SK-N-SH (cell line): ENCODE measurements around the gene MYADML2. TPM values are rescaled to one million over a fixed set of nuclear protein-coding genes. Genes with fewer than 3 reads are reported as not detected.

ENCODE experiments used
- CTCF ChIA-PET: fragments of 300-600, 350-600 bp; formaldehyde crosslinking; extraction: SDS; loops from one replicate; lab custom pipeline; 2021; lab: Yijun Ruan, JAX
- POLR2A ChIA-PET: fragments of 350-600 bp; sonication (Branson Sonifier 250); formaldehyde crosslinking; extraction: SDS; loops from one replicate; lab custom pipeline; 2020; ENCODE audit warnings: antibody characterized with exemption, inconsistent platforms; lab: Yijun Ruan, JAX
- DNase-seq: peaks from one replicate; pipeline ENCODE4 v3.0.0; 2012
- H2AFZ ChIP-seq: fragments of 200-600 bp; sonication (generic); 2 replicates; pipeline ENCODE4 v1.8.1; 2016; ENCODE audit warnings: antibody characterized with exemption, mild to moderate bottlenecking, low read depth
- H3F3A ChIP-seq: fragments of 200-600 bp; sonication (generic); replicated peaks from 2 replicates; pipeline ENCODE3; 2016; ENCODE audit warnings: antibody characterized with exemption, mild to moderate bottlenecking; ENCODE audit not compliant: insufficient read depth
- H3K27ac ChIP-seq, 2 experiments: fragments of 200-500 bp in 1 of 2; fragments of 200-600 bp in 1 of 2; sonication (Bioruptor generic) in 1 of 2; sonication (generic), shearing (Covaris generic) in 1 of 2; 2 replicates each; pipeline versions ENCODE4 v1.5.1 to v1.6.1; 2014 to 2016; ENCODE audit warnings: low read depth in 2 of 2, inconsistent platforms in 1 of 2, low read length in 1 of 2, mild to moderate bottlenecking in 1 of 2, mixed read lengths in 1 of 2
- H3K27me3 ChIP-seq: fragments of 200-600 bp; sonication (generic), shearing (Covaris generic); 2 replicates; pipeline ENCODE4 v1.6.1; 2016; ENCODE audit warnings: mixed run types; ENCODE audit not compliant: insufficient read depth
- H3K36me3 ChIP-seq, 2 experiments: fragments of 200-500 bp in 1 of 2; fragments of 200-600 bp in 1 of 2; sonication (Bioruptor generic) in 1 of 2; sonication (generic) in 1 of 2; replicated peaks in 1 of 2; 2 replicates each; pipeline versions ENCODE3 to v1.5.1; 2014 to 2016; ENCODE audit warnings: low read length in 1 of 2, mild to moderate bottlenecking in 1 of 2; ENCODE audit not compliant: insufficient read depth in 2 of 2, control insufficient read depth in 1 of 2
- H3K4me1 ChIP-seq, 2 experiments: fragments of 200-500 bp in 1 of 2; fragments of 200-600 bp in 1 of 2; sonication (Bioruptor generic) in 1 of 2; sonication (generic), shearing (Covaris generic) in 1 of 2; 2 replicates each; pipeline versions ENCODE4 v1.5.1 to v1.6.1; 2014 to 2016; ENCODE audit warnings: low read depth in 1 of 2, low read length in 1 of 2, mixed run types in 1 of 2; ENCODE audit not compliant: insufficient read depth in 2 of 2, control insufficient read depth in 1 of 2
- H3K4me2 ChIP-seq: fragments of 200-600 bp; sonication (generic), shearing (Covaris generic); 2 replicates; pipeline ENCODE4 v1.6.1; 2017; ENCODE audit warnings: mixed run types
- H3K4me3 ChIP-seq, 2 experiments: fragments of 200-500 bp in 1 of 2; fragments of 200-600 bp in 1 of 2; sonication (Bioruptor generic) in 1 of 2; sonication (generic), shearing (Covaris generic) in 1 of 2; 2 replicates each; pipeline versions ENCODE4 v1.5.1 to v1.8.1; 2014 to 2016; ENCODE audit warnings: low read depth in 2 of 2, inconsistent platforms in 1 of 2, low read length in 1 of 2, mild to moderate bottlenecking in 1 of 2, mixed read lengths in 1 of 2, moderate library complexity in 1 of 2
- H3K79me2 ChIP-seq: fragments of 200-600 bp; sonication (generic); 2 replicates; pipeline ENCODE4 v1.8.1; 2017; ENCODE audit warnings: mild to moderate bottlenecking; ENCODE audit not compliant: insufficient read depth
- H3K9ac ChIP-seq: fragments of 200-600 bp; sonication (generic); 2 replicates; pipeline ENCODE4 v1.6.1; 2017; ENCODE audit warnings: mixed run types
- H3K9me2 ChIP-seq: fragments of 200-600 bp; sonication (generic); 2 replicates; pipeline ENCODE4 v1.6.1; 2017; ENCODE audit warnings: mixed run types
- H3K9me3 ChIP-seq: fragments of 200-600 bp; sonication (generic); 2 replicates; pipeline ENCODE4 v1.6.1; 2017; ENCODE audit warnings: mixed run types, mild to moderate bottlenecking, moderate library complexity
- H4K20me1 ChIP-seq: fragments of 200-600 bp; sonication (generic); 2 replicates; pipeline ENCODE4 v1.6.1; 2017; ENCODE audit warnings: mild to moderate bottlenecking, mixed run types; ENCODE audit not compliant: insufficient read depth
- CHD2 ChIP-seq: fragments of 150-350 bp; IDR thresholded peaks from 2 replicates; pipeline ENCODE4 v1.6.1; 2018; ENCODE audit warnings: low read length; ENCODE audit not compliant: partially characterized antibody
- ELF1 ChIP-seq: IDR thresholded peaks from 2 replicates; pipeline ENCODE4 v1.4.0; 2012
- EP300 ChIP-seq, 2 experiments: IDR thresholded peaks; 2 replicates each; pipeline versions ENCODE4 v1.4.0 to v1.6.1; 2012; ENCODE audit warnings: borderline replicate concordance in 1 of 2, low read depth in 1 of 2, low read length in 1 of 2
- FOXJ3 ChIP-seq: sonication (generic); formaldehyde crosslinking; IDR thresholded peaks from 2 replicates; pipeline ENCODE4 v1.5.1; 2020; ENCODE audit warnings: mild to moderate bottlenecking, missing genetic modification reagents
- GABPA ChIP-seq: IDR thresholded peaks from 2 replicates; pipeline ENCODE4 v1.4.0; 2012; ENCODE audit warnings: low read depth, mild to moderate bottlenecking
- GATA2 ChIP-seq: sonication (generic); formaldehyde crosslinking; IDR thresholded peaks from 2 replicates; pipeline ENCODE4 v1.5.0; 2020; ENCODE audit warnings: mild to moderate bottlenecking, missing genetic modification reagents
- IRF3 ChIP-seq: fragments of 150-350 bp; IDR thresholded peaks from 2 replicates; pipeline ENCODE4 v1.6.1; 2016; ENCODE audit warnings: mild to moderate bottlenecking, low read depth, low read length
- NRF1 ChIP-seq: IDR thresholded peaks from 2 replicates; pipeline ENCODE4 v1.6.1; 2012; ENCODE audit warnings: low read depth, mild to moderate bottlenecking, low read length
- POLR2AphosphoS5 ChIP-seq: IDR thresholded peaks from 2 replicates; pipeline ENCODE4 v1.6.1; 2012; ENCODE audit warnings: low read depth, low read length
- RAD21 ChIP-seq: IDR thresholded peaks from 2 replicates; pipeline ENCODE4 v1.6.1; 2012; ENCODE audit warnings: mild to moderate bottlenecking, low read length
- RFX5 ChIP-seq: IDR thresholded peaks from 2 replicates; pipeline ENCODE4 v1.6.1; 2012; ENCODE audit warnings: mild to moderate bottlenecking, improper control_type of control experiment, low read length
- SIN3A ChIP-seq: IDR thresholded peaks from 2 replicates; pipeline ENCODE4 v1.6.1; 2012; ENCODE audit warnings: low read depth, mild to moderate bottlenecking, low read length, moderate library complexity, borderline replicate concordance
- SMC3 ChIP-seq: IDR thresholded peaks from 2 replicates; pipeline ENCODE4 v1.6.1; 2012; ENCODE audit warnings: low read depth, low read length, improper control_type of control experiment
- TAF1 ChIP-seq: IDR thresholded peaks from 2 replicates; pipeline ENCODE4 v1.6.1; 2012; ENCODE audit warnings: low read depth, mild to moderate bottlenecking, low read length, moderate library complexity, borderline replicate concordance
- TCF12 ChIP-seq: IDR thresholded peaks from 2 replicates; pipeline ENCODE4 v1.4.0; 2012
- USF1 ChIP-seq: IDR thresholded peaks from 2 replicates; pipeline ENCODE4 v1.4.0; 2012; ENCODE audit warnings: low read depth, borderline replicate concordance
- YY1 ChIP-seq: IDR thresholded peaks from 2 replicates; pipeline ENCODE4 v1.4.0; 2012; ENCODE audit warnings: low read depth, mild to moderate bottlenecking
- WGBS: methylation state at CpG from one replicate; pipeline ENCODE4 v1.1.6; 2017; ENCODE audit warnings: low lambda C conversion rate; 5-methylcytosine and 5-hydroxymethylcytosine counted together
- polyA plus RNA-seq, 3 experiments: library from polyadenylated mRNA; depleted of rRNA; stranded (reverse); fragments of >200 nt; gene quantifications; 2 replicates each; pipeline ENCODE4 v1.2.3, GENCODE V29; 2012
- TF ChIP-seq, protein P1 (sequence below): IDR thresholded peaks from 2 replicates; pipeline ENCODE4 v1.4.0; 2012; ENCODE audit warnings: low read depth, borderline replicate concordance
- TF ChIP-seq, protein P2 (sequence below): IDR thresholded peaks from 2 replicates; pipeline ENCODE4 v1.4.0; 2012; ENCODE audit warnings: low read depth
- TF ChIP-seq, protein P3 (sequence below): fragments of 200-600 bp; sonication (generic); IDR thresholded peaks from 2 replicates; pipeline ENCODE4 v1.6.1; 2017; ENCODE audit warnings: antibody characterized with exemption, mild to moderate bottlenecking, moderate library complexity

MYADML2 gene
- polyA plus RNA-seq, 1 of the 3 experiments (the other 2 are of a cell fraction): not detected

GRCh38 chr17:81905424-81905875 is 41.6 kb downstream of the MYADML2 start:
- Histone ChIP-seq H3K9me2 (no peaks in the 10 kb centered on the region), H3K27me3 (no peaks in the 10 kb centered on the region), H3K4me1 (peaks cover 6 to 16% of the 10 kb centered on the region in 2 experiments; a peak in 2 of 4 replicates), H3K79me2 (peaks cover 2% of the 10 kb centered on the region; the same call in 1 of the 2 replicates), H3F3A (peaks cover 11% of the 10 kb centered on the region), H3K4me2 (no peak overlapping the region), H3K36me3 (peaks cover 6 to 50% of the 10 kb centered on the region in 2 experiments), H4K20me1 (0 out of 2 replicates have a peak, but pooled peaks cover 4% of the 10 kb centered on the region), H3K27ac (no peak overlapping the region), H3K9me3 (no peaks in the 10 kb centered on the region), H3K9ac (no peak overlapping the region), H2AFZ (no peak overlapping the region), H3K4me3 (no peak overlapping the region)
- no peak for TF ChIP-seq IRF3
- no peak for TF ChIP-seq ELF1
- no peak for TF ChIP-seq NRF1
- TF ChIP-seq RFX5: no peak
- TF ChIP-seq, protein P1, sequence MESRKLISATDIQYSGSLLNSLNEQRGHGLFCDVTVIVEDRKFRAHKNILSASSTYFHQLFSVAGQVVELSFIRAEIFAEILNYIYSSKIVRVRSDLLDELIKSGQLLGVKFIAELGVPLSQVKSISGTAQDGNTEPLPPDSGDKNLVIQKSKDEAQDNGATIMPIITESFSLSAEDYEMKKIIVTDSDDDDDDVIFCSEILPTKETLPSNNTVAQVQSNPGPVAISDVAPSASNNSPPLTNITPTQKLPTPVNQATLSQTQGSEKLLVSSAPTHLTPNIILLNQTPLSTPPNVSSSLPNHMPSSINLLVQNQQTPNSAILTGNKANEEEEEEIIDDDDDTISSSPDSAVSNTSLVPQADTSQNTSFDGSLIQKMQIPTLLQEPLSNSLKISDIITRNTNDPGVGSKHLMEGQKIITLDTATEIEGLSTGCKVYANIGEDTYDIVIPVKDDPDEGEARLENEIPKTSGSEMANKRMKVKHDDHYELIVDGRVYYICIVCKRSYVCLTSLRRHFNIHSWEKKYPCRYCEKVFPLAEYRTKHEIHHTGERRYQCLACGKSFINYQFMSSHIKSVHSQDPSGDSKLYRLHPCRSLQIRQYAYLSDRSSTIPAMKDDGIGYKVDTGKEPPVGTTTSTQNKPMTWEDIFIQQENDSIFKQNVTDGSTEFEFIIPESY: no peak
- no peak for TF ChIP-seq SMC3
- TF ChIP-seq RAD21: no peak
- no peak for TF ChIP-seq SIN3A
- TF ChIP-seq POLR2AphosphoS5: no peak
- TF ChIP-seq EP300 (IDR thresholded peaks at IDR 0.05; ENCODE audit: borderline replicate concordance in 1 of 2, low read depth in 1 of 2, low read length in 1 of 2): no peak
- ChIA-PET CTCF (interaction anchor here (1.3 kb wide), 1 partner anchor 21 kb away, joined by 7 read pairs; no protein-coding TSS in a partner anchor), POLR2A (interaction anchor here (0.6 kb wide), 2 partner anchors 23 to 194 kb away, joined by 3 read pairs; no protein-coding TSS in a partner anchor)
- 97% methylated on average over 15 of the region's 16 CpGs for WGBS
- no peak for DNase-seq

DNA sequence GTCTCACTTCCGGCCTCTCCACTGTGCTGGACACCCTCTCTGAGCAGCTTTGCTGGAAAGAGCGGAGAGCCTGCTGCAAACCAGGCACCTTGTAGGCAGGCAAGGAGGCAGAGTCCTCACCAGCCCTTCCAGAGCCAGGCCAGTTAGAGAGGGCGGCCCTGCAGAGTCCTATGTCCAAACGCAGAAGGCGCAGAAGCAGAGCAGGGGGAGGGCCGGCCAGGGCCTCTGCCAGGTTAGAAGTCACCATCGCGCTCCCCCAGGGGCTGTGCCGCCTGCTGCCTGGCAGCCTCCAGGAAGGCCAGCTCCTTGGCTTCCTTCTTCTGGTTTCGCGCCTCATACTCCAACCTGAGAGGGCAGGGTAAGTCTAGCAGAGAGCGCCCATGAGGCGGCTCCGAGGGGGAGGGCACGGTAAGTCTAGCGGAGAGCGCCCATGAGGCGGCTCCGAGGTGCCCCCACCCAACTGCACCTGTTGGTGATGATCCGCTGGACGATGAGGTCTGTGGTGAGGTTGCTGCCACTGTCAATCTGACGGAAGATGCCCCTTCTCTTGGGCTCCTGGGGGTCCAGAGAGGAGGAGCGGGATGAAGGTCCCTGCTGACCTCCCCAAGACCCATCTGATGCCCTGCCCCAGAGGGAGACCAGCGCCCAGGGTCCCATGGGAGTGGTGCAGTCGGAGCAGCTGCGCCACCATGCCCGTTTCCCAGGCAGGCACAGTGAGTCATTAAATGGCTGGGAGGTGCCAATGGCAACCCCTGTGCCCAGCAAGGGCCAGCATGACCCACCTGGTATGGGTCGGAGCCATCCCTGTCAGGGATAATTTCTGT is 42.2 kb downstream of the MYADML2 start:
- WGBS: 92% methylated on average over 25 of the region's 28 CpGs
- no peak overlapping the region for H3K4me2 ChIP-seq
- no peak overlapping the region for H3K4me3 ChIP-seq
- CTCF ChIA-PET: interaction anchor here (1.2 kb wide), 1 partner anchor 55 kb away, joined by 3 read pairs; no protein-coding TSS in a partner anchor
- no peak overlapping the region for H3K9ac ChIP-seq
- peaks cover 12% of the 10 kb centered on the region for H3F3A ChIP-seq
- no peaks in the 10 kb centered on the region for H3K9me2 ChIP-seq
- POLR2A ChIA-PET: interaction anchor here (0.6 kb wide), 1 partner anchor 193 kb away, joined by 3 read pairs; no protein-coding TSS in a partner anchor
- no peaks in the 10 kb centered on the region for H3K9me3 ChIP-seq
- no peak for DNase-seq
- no peaks in the 10 kb centered on the region for H3K27me3 ChIP-seq
- H3K27ac ChIP-seq: no peak overlapping the region
- H2AFZ ChIP-seq: no peak overlapping the region
- H3K36me3 ChIP-seq: peaks cover 6 to 57% of the 10 kb centered on the region in 2 experiments
- no peaks in the 10 kb centered on the region for H3K79me2 ChIP-seq
- H3K4me1 ChIP-seq: peaks cover 0 to 10% of the 10 kb centered on the region in 2 experiments; a peak in 1 of 4 replicates
- no peaks in the 10 kb centered on the region for H4K20me1 ChIP-seq
- TF ChIP-seq USF1: no peak
- TF ChIP-seq YY1: no peak
- TF ChIP-seq TCF12: no peak
- no peak for TF ChIP-seq GABPA
- TF ChIP-seq ELF1: no peak
- no peak for TF ChIP-seq FOXJ3 (CRISPR knock-in tag)
- TF ChIP-seq, protein P2, sequence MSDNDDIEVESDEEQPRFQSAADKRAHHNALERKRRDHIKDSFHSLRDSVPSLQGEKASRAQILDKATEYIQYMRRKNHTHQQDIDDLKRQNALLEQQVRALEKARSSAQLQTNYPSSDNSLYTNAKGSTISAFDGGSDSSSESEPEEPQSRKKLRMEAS: no peak
- TF ChIP-seq, protein P3, sequence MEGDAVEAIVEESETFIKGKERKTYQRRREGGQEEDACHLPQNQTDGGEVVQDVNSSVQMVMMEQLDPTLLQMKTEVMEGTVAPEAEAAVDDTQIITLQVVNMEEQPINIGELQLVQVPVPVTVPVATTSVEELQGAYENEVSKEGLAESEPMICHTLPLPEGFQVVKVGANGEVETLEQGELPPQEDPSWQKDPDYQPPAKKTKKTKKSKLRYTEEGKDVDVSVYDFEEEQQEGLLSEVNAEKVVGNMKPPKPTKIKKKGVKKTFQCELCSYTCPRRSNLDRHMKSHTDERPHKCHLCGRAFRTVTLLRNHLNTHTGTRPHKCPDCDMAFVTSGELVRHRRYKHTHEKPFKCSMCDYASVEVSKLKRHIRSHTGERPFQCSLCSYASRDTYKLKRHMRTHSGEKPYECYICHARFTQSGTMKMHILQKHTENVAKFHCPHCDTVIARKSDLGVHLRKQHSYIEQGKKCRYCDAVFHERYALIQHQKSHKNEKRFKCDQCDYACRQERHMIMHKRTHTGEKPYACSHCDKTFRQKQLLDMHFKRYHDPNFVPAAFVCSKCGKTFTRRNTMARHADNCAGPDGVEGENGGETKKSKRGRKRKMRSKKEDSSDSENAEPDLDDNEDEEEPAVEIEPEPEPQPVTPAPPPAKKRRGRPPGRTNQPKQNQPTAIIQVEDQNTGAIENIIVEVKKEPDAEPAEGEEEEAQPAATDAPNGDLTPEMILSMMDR: no peak
- no peak for TF ChIP-seq EP300 (IDR thresholded peaks at IDR 0.05; ENCODE audit: borderline replicate concordance in 1 of 2, low read depth in 1 of 2, low read length in 1 of 2)
- no peak for TF ChIP-seq TAF1
- TF ChIP-seq CHD2: no peak
- no peak for TF ChIP-seq SMC3
- no peak for TF ChIP-seq GATA2 (CRISPR knock-in tag)
